Common myeloid progenitor, CD34-positive (primary cell): ENCODE measurements around the gene FICD.
"Not testable (repeated sequence)": the region's sequence is repeated elsewhere in the genome, so short reads cannot be mapped to it uniquely, and the experiment has no call there.

Experiments
- CTCF ChIA-PET: fragments of 350-600 bp; sonication (Branson Sonifier 250); formaldehyde crosslinking; loops from one replicate; lab custom pipeline; 2021; ENCODE audit warnings: antibody characterized with exemption; lab: Charles Lee
- POLR2A ChIA-PET: fragments of 350-600 bp; sonication (Branson Sonifier 250); formaldehyde crosslinking; loops from one replicate; lab custom pipeline; 2021; ENCODE audit warnings: antibody characterized with exemption; lab: Charles Lee
- DNase-seq, 3 donors: peaks; one replicate each; pipeline versions ENCODE4 v3.0.0 to v3.0.0-alpha.2; 2013
- H3K27ac ChIP-seq, 2 experiments: 1 replicate in 1 of 2; 2 replicates in 1 of 2; pipeline ENCODE4 v1.7.0; 2013; ENCODE audit warnings: inconsistent platforms in 2 of 2, low read length in 2 of 2, mild to moderate bottlenecking in 2 of 2, low read depth in 1 of 2, moderate library complexity in 1 of 2; ENCODE audit not compliant: severe bottlenecking in 2 of 2, insufficient read depth in 1 of 2, poor library complexity in 1 of 2
- H3K27me3 ChIP-seq, 5 experiments: replicated peaks in 2 of 5; 1 replicate in 3 of 5; 2 replicates in 2 of 5; pipeline versions ENCODE4 v1.6.1 to v1.7.0; 2013; ENCODE audit warnings: low read length in 4 of 5, mild to moderate bottlenecking in 2 of 5, moderate library complexity in 2 of 5, inconsistent platforms in 1 of 5; ENCODE audit not compliant: insufficient read depth in 5 of 5, control insufficient read depth in 4 of 5
- H3K36me3 ChIP-seq, 4 experiments: 1 replicate in 2 of 4; 2 replicates in 2 of 4; pipeline versions ENCODE4 v1.6.1 to v1.7.0; 2013; ENCODE audit warnings: low read length in 3 of 4, control low read depth in 1 of 4, mild to moderate bottlenecking in 1 of 4; ENCODE audit not compliant: control insufficient read depth in 4 of 4, insufficient read depth in 4 of 4
- H3K4me1 ChIP-seq, 4 experiments: 1 replicate in 3 of 4; 2 replicates in 1 of 4; pipeline versions ENCODE4 v1.6.1 to v1.7.1; 2013; ENCODE audit warnings: low read length in 3 of 4, mild to moderate bottlenecking in 3 of 4, control low read depth in 1 of 4, inconsistent platforms in 1 of 4, moderate library complexity in 1 of 4; ENCODE audit not compliant: control insufficient read depth in 4 of 4, insufficient read depth in 4 of 4; ENCODE audit errors: control extremely low read depth in 1 of 4
- H3K4me3 ChIP-seq, 7 experiments: 1 replicate in 4 of 7; 2 replicates in 3 of 7; pipeline versions ENCODE4 v1.5.1 to v1.7.0; 2013; ENCODE audit warnings: mild to moderate bottlenecking in 7 of 7, low read length in 6 of 7, moderate library complexity in 6 of 7, inconsistent platforms in 2 of 7, low read depth in 2 of 7, control low read depth in 1 of 7; ENCODE audit not compliant: insufficient read depth in 4 of 7, control insufficient read depth in 1 of 7; ENCODE audit errors: extremely low read depth in 1 of 7
- H3K9me3 ChIP-seq, 5 experiments: 1 replicate in 4 of 5; 2 replicates in 1 of 5; pipeline versions ENCODE4 v1.6.1 to v1.7.1; 2013; ENCODE audit warnings: low read length in 4 of 5, mild to moderate bottlenecking in 2 of 5, inconsistent platforms in 1 of 5, low read depth in 1 of 5, moderate library complexity in 1 of 5; ENCODE audit not compliant: control insufficient read depth in 4 of 5, insufficient read depth in 2 of 5; ENCODE audit errors: control extremely low read depth in 1 of 5
- WGBS: methylation state at CpG from one replicate; pipeline ENCODE4 v1.1.5; 2013; ENCODE audit not compliant: insufficient coverage; 5-methylcytosine and 5-hydroxymethylcytosine counted together

Gene FICD

GRCh38 chr12:108548954-108549521, 34.0 kb downstream of the FICD start:
- ChIA-PET POLR2A (interaction anchor here (0.6 to 1.0 kb wide), 2 partner anchors 9 to 16 kb away, joined by 3 read pairs; no protein-coding TSS in a partner anchor), CTCF (interaction anchor here (1.5 to 1.7 kb wide), 3 partner anchors 9 to 86 kb away, joined by 3 to 6 read pairs (median 6); partner anchors contain the start of gene SART3)
- peaks cover 0 to 10% (median 4%) of the 10 kb centered on the region in 4 experiments for H3K4me1 ChIP-seq
- no peak overlapping the region for H3K4me3 ChIP-seq
- DNase-seq, result no peak
- H3K27me3 ChIP-seq, result no peaks in the 10 kb centered on the region
- H3K27ac ChIP-seq, result no peak overlapping the region
- no peaks in the 10 kb centered on the region for H3K9me3 ChIP-seq
- H3K36me3 ChIP-seq, result peaks cover 16 to 49% (median 41%) of the 10 kb centered on the region in 4 experiments
- 96% methylated on average over 4 of the region's 7 CpGs for WGBS

GRCh38 chr12:108551535-108551934, 36.5 kb downstream of the FICD start:
- H3K27me3 ChIP-seq, result no peaks in the 10 kb centered on the region
- no peak overlapping the region for H3K27ac ChIP-seq
- POLR2A ChIA-PET, result no interaction called here
- WGBS, result no CpG with 5 or more reads among the region's 5 CpGs
- H3K36me3 ChIP-seq, result peaks cover 14 to 33% (median 25%) of the 10 kb centered on the region in 4 experiments
- H3K4me1 ChIP-seq, result peaks cover 0 to 10% (median 4%) of the 10 kb centered on the region in 4 experiments
- H3K4me3 ChIP-seq, result peak overlapping the region in 1 of 7 experiments; percentile 26
- H3K9me3 ChIP-seq, result no peaks in the 10 kb centered on the region
- CTCF ChIA-PET, result no interaction called here
- peak in 2 of 3 donors; percentile 49 to 55 for DNase-seq

- H3K27ac ChIP-seq, result no peak overlapping the region
- CTCF ChIA-PET, result no interaction called here
- no peaks in the 10 kb centered on the region for H3K9me3 ChIP-seq
- 100% methylated on average over 3 of the region's 5 CpGs for whole genome bisulfite sequencing
- H3K4me3 ChIP-seq, result no peak overlapping the region
- H3K4me1 ChIP-seq, result peaks cover 0 to 15% (median 6%) of the 10 kb centered on the region in 4 experiments
- DNase-seq, result no peak
- no peaks in the 10 kb centered on the region for H3K27me3 ChIP-seq
- H3K36me3 ChIP-seq, result peaks cover 7 to 33% (median 21%) of the 10 kb centered on the region in 4 experiments
- POLR2A ChIA-PET, result no interaction called here
Measured at GRCh38 chr12:108553799-108554198, 38.7 kb downstream of the FICD start.

- H3K9me3 ChIP-seq, H3K4me3 ChIP-seq, POLR2A ChIA-PET, DNase-seq, H3K27me3 ChIP-seq, H3K27ac ChIP-seq: not testable (repeated sequence)
- 100% methylated on average over 6 of the region's 9 CpGs for WGBS
- peaks cover 2 to 30% (median 17%) of the 10 kb centered on the region in 4 experiments for H3K36me3 ChIP-seq
- peaks cover 6 to 30% (median 18%) of the 10 kb centered on the region in 4 experiments for H3K4me1 ChIP-seq
- CTCF ChIA-PET, result interaction anchor here (0.6 kb wide), 1 partner anchor 536 kb away, joined by 4 read pairs; no protein-coding TSS in a partner anchor
Measured at GRCh38 chr12:108555383-108555782, 40.3 kb downstream of the FICD start.

GRCh38 chr12:108559007-108559655, 44.1 kb downstream of the FICD start:
- CTCF ChIA-PET, result interaction anchor here (0.9 to 20.3 kb wide), 5 partner anchors 10 to 63 kb away, joined by 3 to 591 read pairs (median 7); partner anchors contain the start of gene SELPLG
- H3K27ac ChIP-seq, result no peak overlapping the region
- no peaks in the 10 kb centered on the region for H3K9me3 ChIP-seq
- peaks cover 2 to 27% (median 17%) of the 10 kb centered on the region in 4 experiments for H3K36me3 ChIP-seq
- peaks cover 20 to 45% (median 34%) of the 10 kb centered on the region in 4 experiments for H3K4me1 ChIP-seq
- H3K27me3 ChIP-seq, result no peaks in the 10 kb centered on the region
- H3K4me3 ChIP-seq, result peak overlapping the region in 3 of 7 experiments; percentile 90 to 100 (median 100)
- no peak for DNase-seq
- 96% methylated on average over 9 of the region's 14 CpGs for WGBS
- POLR2A ChIA-PET, result no interaction called here

- Histone ChIP-seq H3K4me1 (peaks cover 25 to 51% (median 40%) of the 10 kb centered on the region in 4 experiments), H3K27me3 (no peaks in the 10 kb centered on the region), H3K9me3 (no peaks in the 10 kb centered on the region), H3K4me3 (peak overlapping the region in 6 of 7 experiments; percentile 90 to 100 (median 100)), H3K27ac (peak overlapping the region; percentile 96 to 99), H3K36me3 (peaks cover 4 to 33% (median 17%) of the 10 kb centered on the region in 4 experiments)
- ChIA-PET POLR2A (no interaction called here), CTCF (interaction anchor here (1.2 to 20.3 kb wide), 4 partner anchors 11 to 391 kb away, joined by 3 to 591 read pairs (median 6); partner anchors contain the start of gene SELPLG)
- DNase-seq, result no peak
- 38% methylated on average over 2 of the region's 3 CpGs for WGBS
Measured at GRCh38 chr12:108559748-108560147, 44.7 kb downstream of the FICD start.
